Suppressor macrophage treated with lipopolysaccharide for 1 hour (primary cell): Measurements from ENCODE around the gene UNC13A.

Source experiments
- DNase-seq, 3 donors: peaks; one replicate each; pipeline ENCODE4 v3.0.0-alpha.2; 2020 to 2022

The UNC13A gene

GRCh38 chr19:17703824-17704463 is 15.8 kb upstream of the UNC13A start:
- DNase-seq = peak; percentile 71 to 81 (median 76)

GRCh38 chr19:17695198-17695597 is 7.0 kb upstream of the UNC13A start:
- DNase-seq = no peak

- DNase-seq = no peak
Observed at GRCh38 chr19:17692566-17692965, 4.4 kb upstream of the UNC13A start.

GRCh38 chr19:17688853-17689595 is 870 bp upstream of the UNC13A start:
- no peak for DNase-seq

- no peak for DNase-seq
Observed at GRCh38 chr19:17687141-17687856, 855 bp downstream of the UNC13A start.

GRCh38 chr19:17686592-17687024 is 1.5 kb downstream of the UNC13A start:
- peak in 1 of 3 donors; percentile 39 for DNase-seq

- DNase-seq = no peak
Observed at GRCh38 chr19:17686023-17686521, 2.1 kb downstream of the UNC13A start.

GRCh38 chr19:17685451-17686022 is 2.6 kb downstream of the UNC13A start:
- no peak for DNase-seq

- no peak for DNase-seq
Observed at GRCh38 chr19:17684256-17684655, 3.9 kb downstream of the UNC13A start.

GRCh38 chr19:17683078-17683477 is 5.1 kb downstream of the UNC13A start:
- no peak for DNase-seq

GRCh38 chr19:17682273-17682672 is 5.9 kb downstream of the UNC13A start:
- no peak for DNase-seq

- peak; percentile 52 to 76 (median 57) for DNase-seq
Observed at GRCh38 chr19:17681505-17682125, 6.5 kb downstream of the UNC13A start.

GRCh38 chr19:17680230-17680722 is 7.9 kb downstream of the UNC13A start:
- DNase-seq = peak; percentile 93 to 96 (median 95)

- no peak for DNase-seq
Observed at GRCh38 chr19:17679526-17680229, 8.5 kb downstream of the UNC13A start.

GRCh38 chr19:17678836-17679235 is 9.3 kb downstream of the UNC13A start:
- no peak for DNase-seq

- DNase-seq = no peak
Observed at GRCh38 chr19:17677002-17677401, 11.2 kb downstream of the UNC13A start.

- DNase-seq = no peak
Observed at GRCh38 chr19:17676295-17676694, 11.9 kb downstream of the UNC13A start.

GRCh38 chr19:17673937-17674799 is 14.0 kb downstream of the UNC13A start:
- DNase-seq = no peak

GRCh38 chr19:17671906-17672305 is 16.2 kb downstream of the UNC13A start:
- DNase-seq = peak; percentile 43 to 59 (median 51)

GRCh38 chr19:17669419-17669818 is 18.7 kb downstream of the UNC13A start:
- DNase-seq = no peak

- no peak for DNase-seq
Observed at GRCh38 chr19:17665058-17665457, 23.1 kb downstream of the UNC13A start.
